AG10803 (cell line): ENCODE results near the gene CDK8.

Source experiments
- DNase-seq: peaks from one replicate; pipeline ENCODE4 v3.0.0; 2010; ENCODE audit warnings: low read depth
- H3K4me3 ChIP-seq: 2 replicates; pipeline ENCODE4 v1.5.1; 2011; ENCODE audit warnings: mild to moderate bottlenecking, low read length, control low read depth
- CTCF ChIP-seq: conservative IDR thresholded peaks from 2 replicates; pipeline ENCODE4 v1.5.1; 2011; ENCODE audit warnings: mild to moderate bottlenecking, low read length, control low read depth, inconsistent platforms

Gene CDK8

GRCh38 chr13:26378116-26378515 is 124.2 kb downstream of the CDK8 start:
- TF ChIP-seq CTCF = no peak
- no peak for DNase-seq

GRCh38 chr13:26379831-26380230 is 125.9 kb downstream of the CDK8 start:
- TF ChIP-seq CTCF = no peak
- H3K4me3 ChIP-seq = no peak overlapping the region
- no peak for DNase-seq

More at GRCh38 chr13:26378116-26378515, 124.2 kb downstream of the CDK8 start:
- no peak overlapping the region for H3K4me3 ChIP-seq

- H3K4me3 ChIP-seq = no peak overlapping the region
- no peak for DNase-seq
- no peak for TF ChIP-seq CTCF
Measured at GRCh38 chr13:26380930-26381329, 127.0 kb downstream of the CDK8 start.

GRCh38 chr13:26382366-26382765 is 128.4 kb downstream of the CDK8 start:
- no peak for TF ChIP-seq CTCF
- DNase-seq = no peak
- no peak overlapping the region for H3K4me3 ChIP-seq

GRCh38 chr13:26382835-26383234 is 128.9 kb downstream of the CDK8 start:
- no peak overlapping the region for H3K4me3 ChIP-seq
- DNase-seq = no peak
- no peak for TF ChIP-seq CTCF

GRCh38 chr13:26384587-26384986 is 130.7 kb downstream of the CDK8 start:
- no peak overlapping the region for H3K4me3 ChIP-seq
- no peak for DNase-seq
- TF ChIP-seq CTCF = no peak

- TF ChIP-seq CTCF = no peak
- H3K4me3 ChIP-seq = no peak overlapping the region
- DNase-seq = no peak
Measured at GRCh38 chr13:26386026-26386425, 132.1 kb downstream of the CDK8 start.
